ENCODE results near the gene SLC9A8. TPM values are rescaled to one million over a fixed set of nuclear protein-coding genes. Genes with fewer than 3 reads are reported as not detected.

SLC9A8 gene
- total and polyA plus RNA-seq, 2 donors (not counting 1 experiment from before 2014, with no cell fraction given), result 17.8 to 29.7 TPM

DNA sequence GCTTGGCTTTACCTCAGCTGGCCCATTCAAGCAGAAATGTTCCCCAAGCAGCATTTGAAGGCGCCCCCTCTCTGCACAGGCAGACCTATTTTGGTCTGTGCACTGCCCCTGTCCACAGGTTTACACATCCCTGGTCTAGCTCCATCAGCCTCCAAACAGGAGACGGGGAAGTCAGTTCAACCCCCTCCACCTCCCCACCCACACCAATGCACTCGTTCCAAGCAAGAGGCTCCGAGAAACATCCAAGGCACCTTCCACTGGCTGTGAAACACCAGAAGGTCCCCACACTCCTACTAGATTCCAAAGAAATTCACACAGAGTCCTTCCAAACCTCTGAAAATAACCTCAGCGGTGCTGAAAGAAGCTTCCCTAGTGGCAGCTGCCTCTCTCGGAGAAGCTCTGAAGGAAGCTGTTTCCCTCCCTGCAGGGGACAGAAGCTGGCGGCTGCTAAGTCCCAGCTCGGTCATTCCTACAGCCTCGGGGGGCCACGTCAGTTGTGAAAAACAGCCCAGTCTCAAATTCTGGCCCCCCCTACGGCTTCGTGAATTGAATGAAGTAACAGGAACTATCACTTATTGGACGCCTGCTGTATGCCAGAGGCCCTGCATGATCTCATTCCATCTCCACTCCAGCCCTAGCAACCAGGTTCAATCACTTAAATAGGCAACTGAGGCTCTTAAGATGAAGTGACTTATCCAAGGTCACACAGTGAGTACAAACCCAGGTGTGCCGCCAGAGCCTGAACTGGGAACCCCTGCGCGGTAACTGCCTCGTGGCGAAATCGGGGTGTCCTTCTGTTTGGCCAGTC is 101.9 kb downstream of the SLC9A8 start:
- Histone ChIP-seq H3K79me2 (ENCODE audit: control insufficient read depth, insufficient read depth, low read length) (peaks cover 65% of the 10 kb centered on the region), H3K36me3 (replicated peaks in 1 of 2; ENCODE audit: control extremely low read depth in 1 of 2, control insufficient read depth in 1 of 2, extremely low read depth in 1 of 2, insufficient read depth in 2 of 2, low read length in 1 of 2) (no peaks in the 10 kb centered on the region), H4K20me1 (ENCODE audit: control insufficient read depth, insufficient read depth, low read length, poor library complexity, severe bottlenecking) (peaks cover 17% of the 10 kb centered on the region), H2AFZ (ENCODE audit: insufficient read depth, low read depth, low read length, poor library complexity, severe bottlenecking) (peak overlapping the region; percentile 92), H3K9ac (ENCODE audit: low read length) (peak overlapping the region; percentile 87), H3K4me2 (replicated peaks; ENCODE audit: low read depth, low read length, poor library complexity, severe bottlenecking) (peak overlapping the region; percentile 86), H3K4me1 (ENCODE audit: control insufficient read depth in 2 of 2, insufficient read depth in 2 of 2, low read length in 2 of 2) (peaks cover 12 to 26% of the 10 kb centered on the region in 2 donors), H3K27ac (ENCODE audit: low read length in 2 of 2) (peak overlapping the region; percentile 97 to 99), H3K9me3 (ENCODE audit: control extremely low read depth in 1 of 3, control insufficient read depth in 2 of 3, insufficient read depth in 1 of 3, low read length in 2 of 3) (no peaks in the 10 kb centered on the region), H3K4me3 (ENCODE audit: control extremely low read depth in 1 of 5, extremely low read depth in 1 of 5, insufficient read depth in 1 of 5, low read depth in 2 of 5, low read length in 4 of 5) (peak overlapping the region; percentile 79 to 96 (median 93)), H3K27me3 (replicated peaks in 1 of 4; ENCODE audit: control extremely low read depth in 1 of 4, control insufficient read depth in 3 of 4, insufficient read depth in 4 of 4, low read length in 3 of 4) (no peaks in the 10 kb centered on the region)
- TF ChIP-seq, protein P1, sequence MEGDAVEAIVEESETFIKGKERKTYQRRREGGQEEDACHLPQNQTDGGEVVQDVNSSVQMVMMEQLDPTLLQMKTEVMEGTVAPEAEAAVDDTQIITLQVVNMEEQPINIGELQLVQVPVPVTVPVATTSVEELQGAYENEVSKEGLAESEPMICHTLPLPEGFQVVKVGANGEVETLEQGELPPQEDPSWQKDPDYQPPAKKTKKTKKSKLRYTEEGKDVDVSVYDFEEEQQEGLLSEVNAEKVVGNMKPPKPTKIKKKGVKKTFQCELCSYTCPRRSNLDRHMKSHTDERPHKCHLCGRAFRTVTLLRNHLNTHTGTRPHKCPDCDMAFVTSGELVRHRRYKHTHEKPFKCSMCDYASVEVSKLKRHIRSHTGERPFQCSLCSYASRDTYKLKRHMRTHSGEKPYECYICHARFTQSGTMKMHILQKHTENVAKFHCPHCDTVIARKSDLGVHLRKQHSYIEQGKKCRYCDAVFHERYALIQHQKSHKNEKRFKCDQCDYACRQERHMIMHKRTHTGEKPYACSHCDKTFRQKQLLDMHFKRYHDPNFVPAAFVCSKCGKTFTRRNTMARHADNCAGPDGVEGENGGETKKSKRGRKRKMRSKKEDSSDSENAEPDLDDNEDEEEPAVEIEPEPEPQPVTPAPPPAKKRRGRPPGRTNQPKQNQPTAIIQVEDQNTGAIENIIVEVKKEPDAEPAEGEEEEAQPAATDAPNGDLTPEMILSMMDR (IDR thresholded peaks at IDR 0.05), result no peak
- TF ChIP-seq EZH2 (IDR thresholded peaks at IDR 0.05; ENCODE audit: borderline replicate concordance, insufficient read depth, low read depth, low read length, poor library complexity, severe bottlenecking), result no peak
- ChIA-PET CTCF (interaction anchor here (1.0 to 2.3 kb wide), 6 partner anchors 11 to 301 kb away, joined by 3 to 7 read pairs (median 4); partner anchors contain the start of gene RNF114), POLR2A (interaction anchor here (0.6 kb wide), 1 partner anchor 121 kb away, joined by 4 read pairs; no protein-coding TSS in a partner anchor)
- H3K4me1 Mint-ChIP-seq, result peaks cover 31% of the 10 kb centered on the region
- no peaks in the 10 kb centered on the region for H3K9me3 Mint-ChIP-seq (ENCODE audit: insufficient read depth)
- H3K4me3 Mint-ChIP-seq, result peak overlapping the region; percentile 99
- no peaks in the 10 kb centered on the region for H3K27me3 Mint-ChIP-seq
- DNase-seq (no peak), ATAC-seq (ENCODE audit: low read depth) (no peak)
- peak overlapping the region; percentile 100 for H3K27ac Mint-ChIP-seq
- WGBS (ENCODE audit: insufficient coverage), result 10% methylated on average over 19 of the region's 19 CpGs
- intact Hi-C loops (cut with micrococcal nuclease), result loop anchor here (1.0 to 10.0 kb wide), 7 partner anchors 14 to 992 kb away; partner anchors contain the start of genes ARFGEF2, B4GALT5, PARD6B and RNF114

DNA sequence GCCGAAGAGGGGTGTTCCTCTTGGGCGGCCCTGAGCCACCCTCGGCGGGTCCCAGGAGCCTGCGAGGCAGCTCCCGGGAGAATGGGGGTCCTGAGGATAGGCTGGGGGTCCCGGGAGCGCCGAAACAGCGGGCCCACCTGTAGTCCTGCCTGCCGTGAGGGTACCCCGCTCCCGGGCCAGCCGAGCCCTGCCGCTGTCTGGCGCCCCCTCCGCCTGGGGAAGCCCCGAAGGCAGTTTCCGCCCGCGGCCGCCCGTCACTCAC is 102.4 kb downstream of the SLC9A8 start:
- no peaks in the 10 kb centered on the region for H3K36me3 ChIP-seq (replicated peaks in 1 of 2; ENCODE audit: control extremely low read depth in 1 of 2, control insufficient read depth in 1 of 2, extremely low read depth in 1 of 2, insufficient read depth in 2 of 2, low read length in 1 of 2)
- peak overlapping the region; percentile 92 for H2AFZ ChIP-seq (ENCODE audit: insufficient read depth, low read depth, low read length, poor library complexity, severe bottlenecking)
- H3K9me3 ChIP-seq (ENCODE audit: control extremely low read depth in 1 of 3, control insufficient read depth in 2 of 3, insufficient read depth in 1 of 3, low read length in 2 of 3), result no peaks in the 10 kb centered on the region
- ChIA-PET POLR2A (interaction anchor here (0.6 kb wide), 1 partner anchor 120 kb away, joined by 4 read pairs; no protein-coding TSS in a partner anchor), CTCF (interaction anchor here (1.2 to 2.3 kb wide), 3 partner anchors 21 to 156 kb away, joined by 3 to 6 read pairs (median 4); partner anchors contain the start of gene RNF114)
- peak overlapping the region; percentile 79 to 96 (median 93) for H3K4me3 ChIP-seq (ENCODE audit: control extremely low read depth in 1 of 5, extremely low read depth in 1 of 5, insufficient read depth in 1 of 5, low read depth in 2 of 5, low read length in 4 of 5)
- ATAC-seq (ENCODE audit: low read depth) (peak; percentile 46), DNase-seq (no peak)
- peaks cover 17% of the 10 kb centered on the region for H4K20me1 ChIP-seq (ENCODE audit: control insufficient read depth, insufficient read depth, low read length, poor library complexity, severe bottlenecking)
- peak overlapping the region; percentile 87 for H3K9ac ChIP-seq (ENCODE audit: low read length)
- H3K27ac Mint-ChIP-seq, result peak overlapping the region; percentile 100
- H3K4me3 Mint-ChIP-seq, result peak overlapping the region; percentile 99
- intact Hi-C loops (cut with micrococcal nuclease), result loop anchor here (1.0 to 10.0 kb wide), 7 partner anchors 13 to 993 kb away; partner anchors contain the start of genes ARFGEF2, B4GALT5, PARD6B and RNF114
- peaks cover 12 to 26% of the 10 kb centered on the region in 2 donors for H3K4me1 ChIP-seq (ENCODE audit: control insufficient read depth in 2 of 2, insufficient read depth in 2 of 2, low read length in 2 of 2)
- no peaks in the 10 kb centered on the region for H3K27me3 ChIP-seq (replicated peaks in 1 of 4; ENCODE audit: control extremely low read depth in 1 of 4, control insufficient read depth in 3 of 4, insufficient read depth in 4 of 4, low read length in 3 of 4)
- H3K4me2 ChIP-seq (replicated peaks; ENCODE audit: low read depth, low read length, poor library complexity, severe bottlenecking), result peak overlapping the region; percentile 86
- no peak for TF ChIP-seq EZH2 (IDR thresholded peaks at IDR 0.05; ENCODE audit: borderline replicate concordance, insufficient read depth, low read depth, low read length, poor library complexity, severe bottlenecking)
- TF ChIP-seq, protein P1 (IDR thresholded peaks at IDR 0.05), result peak; percentile 20
- H3K27me3 Mint-ChIP-seq, result no peaks in the 10 kb centered on the region
- peaks cover 31% of the 10 kb centered on the region for H3K4me1 Mint-ChIP-seq
- peak overlapping the region; percentile 97 to 99 for H3K27ac ChIP-seq (ENCODE audit: low read length in 2 of 2)
- no peaks in the 10 kb centered on the region for H3K9me3 Mint-ChIP-seq (ENCODE audit: insufficient read depth)
- peaks cover 60% of the 10 kb centered on the region for H3K79me2 ChIP-seq (ENCODE audit: control insufficient read depth, insufficient read depth, low read length)
- under 1% methylated on average over 23 of the region's 23 CpGs for WGBS (ENCODE audit: insufficient coverage)

Measured in B cell (primary cell).